Astrocyte (in vitro differentiated cells and primary cell): ENCODE measurements around the gene LRRC7.

Experiments
- EZH2 ChIP-seq: IDR thresholded peaks from 2 replicates; pipeline ENCODE4 v1.6.1; 2012; ENCODE audit warnings: mild to moderate bottlenecking, low read length, inconsistent platforms; ENCODE audit not compliant: insufficient read depth
- TF ChIP-seq, protein P1 (sequence below): IDR thresholded peaks from 2 replicates; pipeline ENCODE4 v1.5.1; 2011; ENCODE audit warnings: low read depth, mild to moderate bottlenecking, inconsistent platforms, low read length, moderate library complexity; ENCODE audit not compliant: insufficient read depth

DNA sequence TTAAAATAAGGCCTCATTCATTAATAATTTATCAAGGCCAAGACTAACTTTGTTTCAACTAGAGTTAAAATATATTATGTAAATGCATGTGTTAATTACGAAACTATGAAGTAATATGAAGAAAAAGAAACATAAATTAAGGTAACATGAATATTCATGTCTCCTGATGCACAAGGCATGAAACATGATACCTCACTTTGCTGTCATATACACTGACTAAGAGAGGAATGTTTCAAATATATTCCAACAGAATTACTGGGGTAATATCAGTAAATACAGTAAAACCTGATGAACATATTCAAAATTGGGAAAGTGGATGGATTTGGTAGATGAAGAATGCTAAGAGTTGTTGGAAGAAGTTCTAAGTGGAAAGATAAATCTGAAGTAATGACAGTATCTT, 274.6 kb downstream of the LRRC7 start:
- TF ChIP-seq, protein P1, sequence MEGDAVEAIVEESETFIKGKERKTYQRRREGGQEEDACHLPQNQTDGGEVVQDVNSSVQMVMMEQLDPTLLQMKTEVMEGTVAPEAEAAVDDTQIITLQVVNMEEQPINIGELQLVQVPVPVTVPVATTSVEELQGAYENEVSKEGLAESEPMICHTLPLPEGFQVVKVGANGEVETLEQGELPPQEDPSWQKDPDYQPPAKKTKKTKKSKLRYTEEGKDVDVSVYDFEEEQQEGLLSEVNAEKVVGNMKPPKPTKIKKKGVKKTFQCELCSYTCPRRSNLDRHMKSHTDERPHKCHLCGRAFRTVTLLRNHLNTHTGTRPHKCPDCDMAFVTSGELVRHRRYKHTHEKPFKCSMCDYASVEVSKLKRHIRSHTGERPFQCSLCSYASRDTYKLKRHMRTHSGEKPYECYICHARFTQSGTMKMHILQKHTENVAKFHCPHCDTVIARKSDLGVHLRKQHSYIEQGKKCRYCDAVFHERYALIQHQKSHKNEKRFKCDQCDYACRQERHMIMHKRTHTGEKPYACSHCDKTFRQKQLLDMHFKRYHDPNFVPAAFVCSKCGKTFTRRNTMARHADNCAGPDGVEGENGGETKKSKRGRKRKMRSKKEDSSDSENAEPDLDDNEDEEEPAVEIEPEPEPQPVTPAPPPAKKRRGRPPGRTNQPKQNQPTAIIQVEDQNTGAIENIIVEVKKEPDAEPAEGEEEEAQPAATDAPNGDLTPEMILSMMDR: no peak
- no peak for TF ChIP-seq EZH2
